KOPT-K1 (cell line): ENCODE results near the gene MKRN1.
"Not testable (repeated sequence)": the region's sequence is repeated elsewhere in the genome, so short reads cannot be mapped to it uniquely, and the experiment has no call there.

ENCODE experiments used
- H3K27ac ChIP-seq: fragments of 200-600 bp; sonication (generic); 2 replicates; pipeline ENCODE4 v1.5.1; 2016; ENCODE audit warnings: antibody characterized with exemption, mild to moderate bottlenecking, low read depth, low read length; ENCODE audit not compliant: poor library complexity, severe bottlenecking
- H3K36me3 ChIP-seq: fragments of 200-600 bp; sonication (generic); 2 replicates; pipeline ENCODE4 v1.5.1; 2017; ENCODE audit warnings: antibody characterized with exemption, mild to moderate bottlenecking, low read length, moderate library complexity; ENCODE audit not compliant: insufficient read depth
- H3K9me3 ChIP-seq: fragments of 200-600 bp; sonication (generic); 2 replicates; pipeline ENCODE4 v1.5.1; 2017; ENCODE audit warnings: antibody characterized with exemption, low read length, mild to moderate bottlenecking; ENCODE audit not compliant: insufficient read depth, poor library complexity, severe bottlenecking

MKRN1 gene

DNA sequence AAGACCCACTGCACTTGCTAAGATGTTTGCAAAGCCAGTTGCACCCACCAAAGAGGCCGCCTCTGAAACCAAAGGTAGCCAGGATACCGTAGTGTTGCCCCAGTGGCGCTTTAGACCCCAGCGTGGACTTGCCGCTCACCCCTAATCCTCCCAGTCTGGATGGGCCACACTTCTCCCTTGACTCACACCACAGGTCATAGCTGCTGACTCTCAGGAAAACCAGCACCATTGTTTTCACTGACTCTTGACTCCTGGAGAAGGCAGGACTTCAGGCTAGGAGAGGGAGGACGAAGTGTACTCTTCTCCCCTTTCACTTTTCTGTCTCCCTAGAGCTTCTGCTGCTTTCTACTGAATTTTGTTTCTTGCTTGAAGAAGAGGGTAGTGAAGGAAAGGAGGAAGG is 53.2 kb downstream of the MKRN1 start:
- H3K9me3 ChIP-seq = no peaks in the 10 kb centered on the region
- H3K36me3 ChIP-seq = no peaks in the 10 kb centered on the region
- H3K27ac ChIP-seq = no peak overlapping the region

- H3K27ac ChIP-seq = no peak overlapping the region
- no peaks in the 10 kb centered on the region for H3K36me3 ChIP-seq
- H3K9me3 ChIP-seq = no peaks in the 10 kb centered on the region
Observed at GRCh38 chr7:140425718-140426117, 53.6 kb downstream of the MKRN1 start.

DNA sequence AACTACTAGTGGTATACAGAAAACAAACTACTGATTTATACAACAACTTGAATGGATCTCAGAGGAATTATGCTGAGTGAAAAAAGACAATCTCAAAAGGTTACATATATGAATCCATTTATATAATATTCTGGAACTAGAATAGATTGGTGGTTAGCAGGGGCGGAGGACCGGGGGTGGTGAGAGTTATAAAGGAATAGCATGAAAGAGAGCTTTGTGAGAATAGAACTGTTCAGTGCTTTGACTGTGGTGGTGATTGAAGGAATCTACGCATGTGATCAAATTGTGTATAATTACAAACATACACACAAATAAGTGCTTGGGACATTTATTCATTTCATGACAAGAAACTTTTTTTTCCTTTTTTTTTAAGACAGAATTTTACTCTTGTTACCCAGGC is 55.8 kb downstream of the MKRN1 start:
- Histone ChIP-seq H3K36me3 (no peaks in the 10 kb centered on the region), H3K27ac (no peak overlapping the region)

DNA sequence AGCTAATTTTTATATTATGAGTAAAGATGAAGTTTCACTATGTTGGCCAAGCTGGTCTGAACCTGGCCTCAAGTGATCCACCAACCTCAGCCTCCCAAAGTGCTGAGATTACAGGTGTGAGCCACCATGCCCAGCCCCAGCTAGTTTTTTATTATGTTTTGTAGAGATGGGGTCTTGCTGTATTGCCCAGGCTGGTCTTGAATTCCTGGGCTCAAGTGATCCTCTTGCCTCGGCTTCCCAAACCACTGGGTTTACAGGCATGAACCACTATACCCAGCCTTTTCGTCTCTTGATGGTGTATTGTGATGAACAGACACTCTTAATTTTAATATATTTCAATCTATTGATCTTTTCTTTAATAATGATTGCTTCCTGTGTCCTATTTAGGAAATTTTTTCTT is 57.8 kb downstream of the MKRN1 start:
- no peaks in the 10 kb centered on the region for H3K9me3 ChIP-seq
- H3K27ac ChIP-seq = no peak overlapping the region
- H3K36me3 ChIP-seq = no peaks in the 10 kb centered on the region

More for the DNA sequence above, 55.8 kb downstream of the MKRN1 start:
- no peaks in the 10 kb centered on the region for H3K9me3 ChIP-seq

GRCh38 chr7:140418653-140419052 is 60.7 kb downstream of the MKRN1 start:
- Histone ChIP-seq H3K9me3 (no peaks in the 10 kb centered on the region), H3K27ac (no peak overlapping the region), H3K36me3 (no peaks in the 10 kb centered on the region)

DNA sequence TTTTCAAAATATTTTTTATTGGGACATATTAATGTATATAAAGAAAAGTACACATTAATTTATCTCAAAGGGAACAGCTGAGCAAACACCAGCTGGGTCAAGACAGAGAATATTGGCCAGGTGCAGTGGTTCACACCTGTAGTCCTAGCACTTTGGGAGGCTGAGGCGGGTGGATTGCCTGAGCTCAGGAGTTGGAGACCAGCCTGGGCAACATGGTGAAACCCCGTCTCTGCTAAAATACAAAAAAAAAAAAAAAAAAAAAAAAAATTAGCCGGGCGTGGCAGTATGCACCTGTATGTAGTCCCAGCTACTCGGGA is 61.2 kb downstream of the MKRN1 start:
- H3K9me3 ChIP-seq, H3K36me3 ChIP-seq: not testable (repeated sequence)
- peak overlapping the region; percentile 77 for H3K27ac ChIP-seq

- Histone ChIP-seq H3K36me3 (no peaks in the 10 kb centered on the region), H3K9me3 (no peaks in the 10 kb centered on the region), H3K27ac (peak overlapping the region; percentile 77)
Observed at GRCh38 chr7:140417456-140418155, 61.7 kb downstream of the MKRN1 start.

DNA sequence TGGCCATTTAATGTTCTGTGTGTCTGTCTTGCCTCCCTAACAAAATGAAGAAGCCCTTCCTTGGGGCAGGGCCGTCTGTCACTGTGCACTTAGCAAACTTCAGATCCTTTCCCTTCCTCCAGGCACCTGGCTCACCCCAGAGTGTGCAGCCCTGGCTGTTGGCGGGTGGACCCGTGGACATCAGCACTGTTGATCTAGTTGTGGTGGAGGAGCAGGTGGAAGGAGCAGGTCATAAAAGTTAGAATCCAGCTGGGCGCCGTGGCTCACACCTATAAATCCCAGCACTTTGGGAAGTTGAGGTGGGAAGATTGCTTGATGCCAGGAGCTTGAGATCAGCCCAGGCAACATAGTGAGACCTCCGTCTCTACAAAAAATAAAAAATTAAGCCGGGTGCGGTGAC is 62.7 kb downstream of the MKRN1 start:
- peak overlapping the region; percentile 34 for H3K27ac ChIP-seq
- no peaks in the 10 kb centered on the region for H3K36me3 ChIP-seq
- no peaks in the 10 kb centered on the region for H3K9me3 ChIP-seq

DNA sequence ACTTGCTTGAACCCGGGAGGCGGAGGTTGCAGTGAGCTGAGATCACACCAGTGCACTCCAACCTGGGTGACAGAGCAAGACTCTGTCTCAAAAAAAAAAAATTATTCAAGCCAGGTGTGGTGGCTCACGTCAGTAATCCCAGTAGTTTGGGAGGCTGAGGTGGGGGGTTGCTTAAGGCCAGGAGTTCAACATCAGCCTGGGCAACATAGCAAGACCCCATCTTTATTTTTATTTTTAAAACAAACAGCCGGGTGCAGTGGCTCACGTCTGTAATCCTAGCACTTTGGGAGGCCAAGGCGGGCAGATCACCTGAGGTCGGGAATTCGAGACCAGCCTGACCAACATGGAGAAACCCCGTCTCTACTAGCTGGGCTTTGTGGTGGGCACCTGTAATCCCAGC is 63.5 kb downstream of the MKRN1 start:
- not testable (repeated sequence) for H3K36me3 ChIP-seq, H3K9me3 ChIP-seq, H3K27ac ChIP-seq

DNA sequence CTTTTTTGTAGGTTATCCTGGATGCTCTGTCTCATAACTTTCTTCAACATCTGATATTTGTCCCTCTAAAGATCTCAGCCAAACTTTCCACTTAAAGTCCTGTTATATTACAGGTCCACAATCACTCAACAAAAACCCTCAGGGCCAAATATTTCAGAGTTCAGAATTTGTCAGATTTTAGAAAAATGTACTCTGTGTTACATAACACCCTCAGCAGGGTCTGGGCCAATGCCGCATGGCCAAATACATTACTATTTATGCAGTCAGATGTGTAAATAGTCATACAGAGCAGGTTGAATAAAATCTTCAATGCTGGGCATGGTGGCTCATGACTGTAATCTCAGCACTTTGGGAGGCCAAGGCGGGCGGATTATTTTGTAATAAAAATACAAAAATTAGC is 63.9 kb downstream of the MKRN1 start:
- no peak overlapping the region for H3K27ac ChIP-seq
- H3K9me3 ChIP-seq = no peaks in the 10 kb centered on the region
- H3K36me3 ChIP-seq = no peaks in the 10 kb centered on the region

DNA sequence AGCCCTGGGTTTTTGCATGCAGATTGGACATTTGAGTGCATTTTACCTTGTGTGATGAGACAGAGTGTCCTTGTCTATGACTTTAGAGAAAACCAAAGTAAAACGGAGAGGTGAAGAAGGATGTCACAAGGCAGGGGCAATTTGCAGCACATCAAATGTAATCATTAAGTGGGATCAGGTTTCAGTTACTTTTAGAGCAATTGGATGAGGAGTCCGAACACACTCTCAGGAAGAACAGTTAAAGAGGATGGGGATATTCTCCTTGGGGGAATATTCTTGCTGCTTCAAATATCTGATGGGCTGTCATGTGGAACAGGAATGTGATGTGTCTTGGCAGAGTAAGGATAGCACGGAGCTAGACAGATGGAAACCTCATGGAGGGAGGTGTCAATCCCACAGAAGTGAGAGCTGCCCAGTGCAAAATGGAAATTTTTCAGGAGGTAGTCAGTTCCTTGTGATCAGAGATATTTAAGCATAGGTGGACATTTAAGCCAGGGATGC is 74.7 kb downstream of the MKRN1 start:
- Histone ChIP-seq H3K36me3 (no peaks in the 10 kb centered on the region), H3K9me3 (no peaks in the 10 kb centered on the region), H3K27ac (peak overlapping the region; percentile 59)

GRCh38 chr7:140403878-140404564 is 75.3 kb downstream of the MKRN1 start, which contains the start of gene RAB19:
Gene RAB19, plus strand, starts transcription at chr7:140404058. Its CDS starts 3,589 bp downstream, at chr7:140407647.
- Histone ChIP-seq H3K9me3 (no peaks in the 10 kb centered on the region), H3K27ac (peak within 1 kb of the TSS; percentile 59), H3K36me3 (no peaks in the 10 kb centered on the region)
